IPS-18c (cell line): ENCODE data around the gene ANKRD1.
"Not testable (repeated sequence)": the region's sequence is repeated elsewhere in the genome, so short reads cannot be mapped to it uniquely, and the experiment has no call there.

ENCODE experiments used
- H3K4me3 ChIP-seq: 2 replicates; pipeline ENCODE4 v1.7.0; 2013; ENCODE audit warnings: low read depth, mild to moderate bottlenecking, low read length, moderate library complexity; ENCODE audit not compliant: insufficient read depth
- H3K9me3 ChIP-seq: one replicate; pipeline ENCODE4 v1.6.1; 2013; ENCODE audit warnings: mild to moderate bottlenecking, low read length, moderate library complexity; ENCODE audit not compliant: control insufficient read depth, insufficient read depth

ANKRD1 gene

DNA sequence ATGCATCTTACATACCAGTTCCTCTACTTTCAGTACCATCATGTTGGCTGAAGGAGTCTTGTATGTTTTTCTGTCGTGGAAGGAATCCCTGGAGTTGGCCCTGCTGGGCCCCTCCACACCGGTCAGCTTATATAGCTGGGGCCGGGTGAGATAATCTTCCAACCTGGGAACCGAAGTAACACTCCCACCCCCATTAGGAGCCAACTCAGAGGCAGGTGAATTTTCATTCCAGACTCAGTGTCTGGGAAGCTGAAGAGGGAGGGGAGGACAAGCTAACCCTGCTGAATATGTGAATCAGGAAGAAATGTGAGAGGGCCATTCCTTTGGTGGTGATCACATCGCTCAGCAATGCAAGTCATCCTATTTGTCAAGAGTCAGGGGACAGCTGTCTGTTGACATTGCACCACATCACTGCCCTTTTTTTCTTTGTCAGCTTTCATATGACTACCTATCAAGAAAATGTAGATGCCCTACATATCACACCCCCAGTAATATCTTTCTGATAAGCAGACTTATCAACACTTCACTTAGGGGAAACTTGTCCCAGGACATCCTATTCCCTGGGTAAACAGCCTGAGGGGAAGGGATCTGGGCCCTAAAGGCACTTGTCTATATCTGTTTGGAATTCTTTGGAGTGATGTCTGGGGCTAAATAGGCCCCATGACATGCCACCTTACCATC lies at the start of gene ANKRD1:
TSS of gene ANKRD1 (minus strand) at position 102 of the 681 bp plus-strand sequence. CDS start at position 42, 60 bp downstream.
- no peak within 1 kb of the TSS for H3K4me3 ChIP-seq
- H3K9me3 ChIP-seq, result no peaks in the 10 kb centered on the region

DNA sequence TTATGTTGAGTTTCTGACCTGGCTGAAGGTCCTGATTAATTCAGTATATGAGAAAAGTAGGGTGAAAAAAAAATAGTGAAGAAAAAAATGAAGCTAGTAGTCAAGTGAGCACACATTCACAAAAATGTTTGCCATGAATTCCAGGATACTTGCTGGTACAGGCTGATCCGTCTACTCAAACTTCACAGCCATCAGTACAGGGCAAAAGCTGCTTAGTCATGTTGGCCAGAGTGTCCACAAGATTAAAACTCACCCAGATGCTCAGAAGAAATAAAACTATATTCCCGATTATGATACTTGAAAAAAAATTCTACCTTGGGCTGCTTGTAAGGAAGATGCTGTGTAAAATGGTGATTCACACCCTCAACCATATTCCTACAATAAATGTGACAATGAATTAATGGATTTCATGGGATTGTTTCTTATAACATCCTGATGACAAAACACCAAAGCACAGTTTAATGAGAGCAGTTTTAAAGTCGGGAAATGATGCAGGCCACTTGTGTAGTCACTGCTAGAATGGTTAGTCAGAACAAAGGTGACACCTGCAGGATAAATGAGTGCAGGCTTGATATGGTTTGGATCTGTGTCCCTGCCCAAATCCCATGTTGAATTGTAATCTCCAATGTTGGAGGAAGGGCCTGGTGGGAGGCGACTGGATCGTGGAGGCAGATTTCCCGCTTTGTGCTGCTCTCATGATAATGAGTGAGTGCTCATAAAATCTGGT lies 49.2 kb upstream of the ANKRD1 start:
- Histone ChIP-seq H3K4me3 (no peak overlapping the region), H3K9me3 (no peaks in the 10 kb centered on the region)

DNA sequence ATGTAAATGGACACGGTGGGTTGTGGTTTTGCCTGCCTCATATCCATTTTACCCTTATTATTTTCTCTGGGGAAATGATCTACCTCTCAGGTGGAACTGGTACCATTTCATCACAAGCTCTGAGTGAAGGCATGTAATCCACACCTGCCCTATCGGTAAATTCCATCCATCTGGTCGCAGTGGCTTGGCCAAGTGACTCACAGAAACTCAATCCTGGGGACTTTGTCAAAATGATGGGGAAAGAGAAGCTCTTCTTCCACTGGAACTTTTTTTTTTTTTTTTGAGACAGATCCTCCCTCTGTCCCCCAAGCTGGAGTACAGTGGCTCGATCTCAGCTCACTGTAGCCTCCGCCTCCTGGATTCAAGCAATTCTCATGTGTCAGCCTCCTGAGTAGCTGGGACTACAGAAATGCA lies 48.2 kb upstream of the ANKRD1 start:
- H3K4me3 ChIP-seq, result no peak overlapping the region
- no peaks in the 10 kb centered on the region for H3K9me3 ChIP-seq

DNA sequence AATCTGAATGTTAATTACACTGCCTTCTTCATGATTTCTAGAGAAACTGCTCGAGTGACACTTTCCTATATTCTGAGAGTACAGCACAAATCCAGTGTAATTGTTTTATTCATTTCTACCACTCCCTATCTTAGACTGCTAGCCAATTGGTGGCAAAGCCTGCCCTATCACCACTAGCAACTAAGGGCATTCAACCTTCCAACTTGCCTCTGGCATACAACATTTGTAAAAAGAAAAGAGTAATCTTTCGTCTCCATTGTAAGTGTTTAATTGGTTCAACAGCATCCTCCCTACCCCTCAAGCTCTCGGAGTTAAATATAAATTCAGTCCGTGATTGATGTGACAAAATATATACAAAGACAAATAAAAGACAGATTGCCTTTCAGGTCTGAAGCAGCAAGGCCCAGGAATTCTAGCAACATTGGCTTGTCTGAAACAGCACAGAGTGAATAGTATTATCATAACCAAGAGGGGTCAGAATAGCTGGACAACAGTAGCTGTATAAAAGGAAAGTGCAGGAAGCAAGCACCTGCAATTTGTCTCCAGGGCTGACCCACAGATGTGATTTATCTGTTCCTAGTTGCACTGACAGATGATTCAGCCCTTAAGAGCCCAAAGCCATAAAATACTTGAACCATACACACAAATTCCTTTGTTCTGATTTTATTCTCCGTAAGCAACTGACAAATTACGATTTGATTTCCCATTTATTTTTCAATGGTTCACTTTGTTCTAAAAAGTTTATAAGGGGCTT lies 47.6 kb upstream of the ANKRD1 start:
- Histone ChIP-seq H3K9me3 (no peaks in the 10 kb centered on the region), H3K4me3 (no peak overlapping the region)

DNA sequence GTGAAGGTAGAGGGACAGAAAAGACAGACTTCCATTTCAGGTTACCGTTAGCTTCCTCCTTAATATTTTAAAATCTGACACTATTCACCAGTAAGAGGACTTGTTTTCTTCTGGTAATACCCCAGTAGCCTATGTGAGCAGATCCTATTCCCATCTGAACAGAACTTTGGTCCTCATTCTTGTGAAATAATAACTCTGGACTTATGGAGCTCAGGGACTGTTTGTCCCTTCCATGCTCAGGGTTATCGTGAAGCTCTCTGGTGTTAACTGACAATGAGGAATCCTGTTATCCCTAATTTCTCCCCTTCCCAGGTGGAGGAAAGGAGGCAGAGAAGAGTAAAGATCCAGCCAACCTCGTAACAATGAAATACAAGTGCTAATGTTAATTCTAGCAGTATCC lies 47.0 kb upstream of the ANKRD1 start:
- H3K9me3 ChIP-seq, result no peaks in the 10 kb centered on the region
- no peak overlapping the region for H3K4me3 ChIP-seq

DNA sequence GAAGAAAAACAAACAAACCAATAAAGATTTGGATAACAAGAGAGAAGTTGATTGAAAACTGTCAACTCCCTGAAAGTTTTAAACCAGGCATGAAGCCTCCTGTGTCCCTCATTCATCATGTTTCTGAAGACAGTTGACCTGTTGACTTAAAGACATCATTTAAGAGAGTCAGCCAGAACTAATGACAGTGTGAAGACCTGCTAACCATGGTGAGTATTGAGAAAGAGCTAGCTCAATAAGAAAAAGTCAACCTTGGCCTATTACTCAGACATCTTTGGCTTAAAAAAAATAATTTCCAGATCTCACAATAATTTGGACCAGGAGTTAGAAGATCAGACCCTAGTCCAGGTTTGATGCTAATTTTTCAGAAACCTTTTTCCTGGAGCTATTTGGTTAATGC lies 45.3 kb upstream of the ANKRD1 start:
- H3K9me3 ChIP-seq, result no peaks in the 10 kb centered on the region
- H3K4me3 ChIP-seq, result no peak overlapping the region

DNA sequence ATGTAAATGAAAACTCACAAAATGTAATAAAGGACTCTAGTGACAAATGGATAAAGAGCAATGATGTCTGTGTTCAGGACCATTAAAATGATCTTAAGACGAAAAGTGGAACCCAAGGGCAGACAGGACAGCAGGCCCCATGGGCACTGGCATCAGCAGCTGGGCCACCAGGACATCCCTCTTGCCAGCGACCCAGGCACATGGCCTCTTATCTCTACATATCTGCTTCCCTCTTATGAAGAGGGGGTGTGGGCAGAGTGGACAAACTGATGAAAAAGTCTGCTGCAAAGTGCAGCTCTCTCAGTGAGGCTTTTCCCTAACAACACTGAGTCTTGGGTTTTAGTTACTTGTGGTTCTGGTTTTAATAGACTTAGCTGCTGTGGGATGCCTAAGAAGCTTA lies 44.8 kb upstream of the ANKRD1 start:
- H3K9me3 ChIP-seq, result no peaks in the 10 kb centered on the region
- no peak overlapping the region for H3K4me3 ChIP-seq

DNA sequence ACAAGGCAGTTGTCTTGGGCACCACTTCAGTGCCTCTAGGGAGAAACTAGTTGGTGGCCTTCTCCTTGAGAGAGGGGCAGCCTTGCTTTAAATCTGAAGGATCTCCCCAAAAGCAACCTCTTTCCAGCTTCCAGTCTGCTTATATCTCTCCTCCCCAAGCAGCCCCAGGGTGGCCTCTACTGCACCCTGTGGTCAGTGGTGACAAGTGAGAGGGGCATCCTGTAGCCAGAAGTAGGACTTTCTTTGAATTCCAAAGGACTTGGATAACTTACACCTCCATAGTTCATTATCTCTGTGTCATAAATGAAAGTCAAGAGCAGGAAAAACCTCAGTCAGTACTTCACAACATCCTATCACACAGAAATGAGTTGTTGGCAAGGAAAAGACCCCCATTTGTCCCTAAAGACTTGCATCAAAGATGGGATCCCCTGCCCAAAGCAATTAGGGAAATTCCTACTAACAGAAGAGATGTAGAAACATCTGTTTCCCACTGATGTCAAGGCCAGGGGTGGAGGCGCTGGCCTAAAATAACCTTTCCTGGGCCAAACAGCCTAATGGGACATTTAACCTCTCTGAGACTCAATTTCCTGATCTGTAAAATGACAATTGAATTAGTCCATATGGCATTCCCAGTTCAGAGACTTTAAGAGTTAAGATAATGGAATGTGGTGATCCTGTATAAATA lies 44.0 kb upstream of the ANKRD1 start:
- no peaks in the 10 kb centered on the region for H3K9me3 ChIP-seq
- no peak overlapping the region for H3K4me3 ChIP-seq

DNA sequence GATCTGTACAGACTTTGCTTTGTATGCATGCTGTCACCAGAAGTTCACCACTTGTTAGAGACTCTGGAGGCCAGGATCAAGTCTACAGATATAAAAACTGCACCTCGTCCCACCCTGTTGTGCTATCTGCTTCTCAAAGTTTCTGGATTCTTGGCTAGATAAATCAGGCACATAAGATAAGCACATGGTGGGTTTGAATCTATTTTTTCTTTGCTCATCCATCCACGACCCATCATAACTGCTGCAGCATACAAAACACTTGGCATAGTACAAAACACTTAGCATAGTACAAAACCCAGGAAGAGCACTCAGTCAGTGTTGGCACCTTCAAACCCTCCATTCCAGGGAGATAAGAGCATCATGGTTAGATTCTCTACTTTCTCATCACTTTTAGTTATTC lies 42.4 kb upstream of the ANKRD1 start:
- H3K9me3 ChIP-seq, result no peaks in the 10 kb centered on the region
- H3K4me3 ChIP-seq, result no peak overlapping the region

DNA sequence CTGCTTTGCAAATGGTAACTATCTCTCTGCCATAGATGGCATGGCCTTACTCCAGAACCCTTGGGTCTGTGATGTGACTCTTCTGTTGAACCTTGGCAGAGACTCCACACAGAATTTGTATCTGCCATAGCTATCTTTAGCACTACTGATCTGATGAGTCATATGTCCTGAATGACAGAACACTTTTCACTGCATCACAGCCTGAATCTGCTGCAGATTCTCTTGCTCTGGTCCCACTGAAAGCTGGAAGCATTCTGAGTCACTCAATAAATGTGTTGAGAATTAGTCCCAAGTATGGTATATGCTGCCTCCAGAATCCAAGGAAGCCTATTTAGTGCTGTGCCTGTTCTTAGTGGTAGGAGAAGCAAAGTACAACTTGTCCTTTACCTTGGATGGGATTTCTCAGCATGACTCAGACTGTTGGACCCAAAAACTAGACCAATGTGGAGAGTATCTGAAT lies 39.5 kb upstream of the ANKRD1 start:
- Histone ChIP-seq H3K4me3 (no peak overlapping the region), H3K9me3 (no peaks in the 10 kb centered on the region)

DNA sequence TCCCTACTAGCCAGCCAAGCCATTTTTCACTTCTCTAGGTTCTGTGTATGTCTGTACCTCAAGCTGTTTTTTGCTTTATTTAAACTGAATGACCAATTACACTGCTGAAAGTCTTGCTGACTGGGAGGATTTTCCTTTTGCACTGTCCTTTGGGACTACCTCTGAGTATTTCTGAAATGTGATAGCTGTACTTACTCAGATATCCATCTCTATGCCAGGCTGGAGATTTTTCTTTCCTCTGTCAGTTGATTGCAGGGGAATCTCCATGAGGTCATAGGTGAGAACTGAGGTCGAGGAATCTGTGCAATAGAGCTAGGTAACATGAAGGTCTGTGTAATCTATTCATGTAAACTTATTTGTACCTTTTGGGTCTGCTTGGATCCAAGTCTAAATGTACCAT lies 38.9 kb upstream of the ANKRD1 start:
- Histone ChIP-seq H3K9me3 (no peaks in the 10 kb centered on the region), H3K4me3 (no peak overlapping the region)

DNA sequence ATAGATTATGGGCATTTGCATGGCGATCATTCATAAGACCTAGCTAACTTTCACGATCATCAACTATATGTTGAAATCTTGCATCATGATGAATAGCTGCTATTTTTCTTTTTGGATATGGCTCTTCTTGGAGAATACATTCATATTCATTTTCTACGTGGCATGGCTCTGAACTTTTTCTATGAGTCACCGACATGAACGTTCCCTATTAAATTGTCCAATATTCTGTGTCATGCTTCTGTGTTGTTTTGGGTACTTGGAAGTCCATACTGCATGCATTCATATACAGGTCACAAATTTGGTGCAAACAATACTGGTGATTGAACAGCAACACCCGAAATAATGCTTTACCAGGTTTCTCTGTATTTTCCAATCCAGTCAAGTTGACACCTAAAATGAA lies 37.9 kb upstream of the ANKRD1 start:
- no peaks in the 10 kb centered on the region for H3K9me3 ChIP-seq

DNA sequence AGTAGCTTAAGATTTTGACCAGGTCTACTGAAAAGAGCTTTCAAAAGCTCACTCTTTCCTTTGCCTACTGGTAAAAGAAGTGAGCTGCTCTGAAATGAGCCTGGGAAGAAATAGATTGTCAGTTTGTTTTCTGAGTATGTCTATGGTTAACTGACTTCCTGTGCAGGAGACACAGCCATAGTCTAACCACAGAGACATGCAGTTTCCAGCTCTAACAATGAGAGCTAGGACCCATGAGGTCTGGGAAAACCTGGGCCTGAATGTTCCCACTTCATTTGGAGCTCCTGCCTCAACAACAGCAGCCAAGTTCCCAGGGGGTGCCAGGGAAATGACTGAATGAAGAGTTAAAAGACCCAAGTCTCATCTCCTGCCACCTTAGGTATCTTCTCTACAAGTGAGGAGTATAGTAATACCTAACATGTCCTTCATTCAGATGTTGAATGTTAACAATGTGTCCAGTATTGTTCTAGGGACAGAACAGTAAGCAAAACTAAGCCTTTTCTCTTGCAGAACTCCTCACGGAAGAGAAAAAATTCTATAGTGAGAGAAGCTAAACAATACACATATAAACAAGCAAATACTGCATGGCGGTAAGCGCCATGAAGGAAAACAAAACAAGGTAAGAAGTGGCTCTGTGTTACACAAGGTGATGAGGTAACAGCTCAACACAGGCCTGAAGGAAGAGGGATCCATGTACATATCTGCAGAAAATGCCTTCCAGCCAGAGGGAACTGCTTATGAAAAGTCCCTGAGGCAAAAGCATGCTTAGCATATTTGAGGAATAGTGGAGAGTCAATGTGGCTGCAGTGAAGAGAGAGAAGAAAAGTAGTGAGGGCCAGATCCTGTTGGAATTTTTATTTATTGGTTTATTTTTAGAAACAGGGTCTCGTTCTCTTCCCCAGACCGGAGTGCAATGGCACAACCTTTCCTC lies 26.4 kb upstream of the ANKRD1 start:
- Histone ChIP-seq H3K9me3 (no peaks in the 10 kb centered on the region), H3K4me3 (no peak overlapping the region)

More for the DNA sequence above, 37.9 kb upstream of the ANKRD1 start:
- no peak overlapping the region for H3K4me3 ChIP-seq

DNA sequence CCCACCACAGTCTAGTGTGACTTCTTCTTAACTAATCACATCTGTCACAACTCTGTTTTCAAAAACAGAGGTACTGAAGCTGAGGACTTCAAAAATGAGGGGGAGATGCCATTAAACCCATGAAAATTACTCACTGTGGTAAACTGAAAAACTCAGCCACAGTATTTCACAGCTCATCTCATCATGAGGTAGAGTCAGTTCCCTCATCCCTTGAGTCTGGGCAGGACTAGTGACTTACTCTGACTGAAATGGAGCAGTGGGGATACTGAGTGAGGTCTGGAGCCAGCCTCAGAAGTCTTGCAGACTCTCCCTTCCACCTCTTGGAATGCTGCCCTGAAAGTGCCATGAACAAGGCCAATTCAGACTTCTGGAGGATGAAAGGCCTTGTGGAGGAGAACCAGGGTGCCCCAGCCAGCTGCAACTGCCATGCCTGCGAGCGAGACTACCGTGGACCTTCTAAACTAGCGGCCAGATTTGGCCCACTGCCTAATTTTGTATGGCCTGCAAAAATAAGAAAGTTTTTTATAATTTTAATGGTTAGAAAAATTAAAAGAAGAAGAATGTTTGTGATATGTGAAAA lies 24.7 kb upstream of the ANKRD1 start:
- Histone ChIP-seq H3K9me3 (no peaks in the 10 kb centered on the region), H3K4me3 (no peak overlapping the region)

DNA sequence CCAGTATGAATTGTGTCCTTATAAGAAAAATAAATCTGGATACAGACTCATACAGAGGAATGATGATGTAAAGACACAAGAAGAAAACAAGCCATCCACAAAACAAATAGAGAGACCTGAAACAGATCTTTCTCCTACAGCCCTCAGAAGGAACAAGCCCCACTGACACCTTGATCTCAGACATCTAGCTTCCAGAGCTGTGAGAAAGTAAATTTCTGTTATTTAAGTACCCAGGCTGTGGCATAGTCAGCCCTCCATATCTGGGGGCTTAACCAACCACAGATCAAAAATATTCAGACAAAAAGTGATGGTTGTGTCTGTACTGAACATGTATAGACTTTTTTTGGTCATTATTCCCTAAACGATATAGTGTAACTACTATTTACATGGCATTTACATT lies 23.9 kb upstream of the ANKRD1 start:
- no peaks in the 10 kb centered on the region for H3K9me3 ChIP-seq
- no peak overlapping the region for H3K4me3 ChIP-seq

DNA sequence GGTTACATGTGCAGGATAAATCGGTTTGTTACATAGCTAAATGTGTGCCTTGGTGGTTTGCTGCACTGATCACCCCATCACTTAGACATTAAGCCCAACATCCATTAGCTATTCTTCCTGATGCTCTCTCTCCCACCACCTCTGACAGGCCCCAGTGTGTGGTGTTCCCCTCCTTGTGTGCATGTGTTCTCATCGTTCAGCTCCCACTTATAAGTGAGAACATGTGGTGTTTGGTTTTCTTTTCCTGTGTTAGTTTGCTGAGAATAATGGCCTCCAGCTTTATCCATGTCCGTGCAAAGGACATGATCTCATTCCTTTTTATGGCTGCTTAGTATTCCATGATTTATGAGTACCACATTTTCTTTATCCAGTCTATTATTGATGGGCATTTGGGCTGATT lies 22.1 kb upstream of the ANKRD1 start:
- H3K4me3 ChIP-seq, H3K9me3 ChIP-seq: not testable (repeated sequence)
